ENCODE data around the gene ACAD11. TPM values are rescaled to one million over a fixed set of nuclear protein-coding genes. Genes with fewer than 3 reads are reported as not detected.

ACAD11 gene
- polyA plus RNA-seq, 3 donors = 0.31 to 25.4 (median 0.40) TPM

- Histone ChIP-seq H3K36me3 (replicated peaks in 1 of 2; ENCODE audit: control insufficient read depth in 1 of 2, insufficient read depth in 2 of 2, low read length in 2 of 2) (peaks cover 14 to 17% of the 10 kb centered on the region in 2 donors), H3K4me3 (replicated peaks in 1 of 3; ENCODE audit: low read depth in 2 of 3, low read length in 3 of 3) (no peak overlapping the region), H2AFZ (ENCODE audit: insufficient read depth, low read depth, low read length, poor library complexity, severe bottlenecking) (no peak overlapping the region), H3K27ac (ENCODE audit: low read depth in 1 of 2, low read length in 2 of 2) (no peak overlapping the region), H3K9ac (ENCODE audit: insufficient read depth, low read length, poor library complexity, severe bottlenecking) (no peak overlapping the region), H3K4me2 (replicated peaks; ENCODE audit: extremely low read depth, low read length, poor library complexity, severe bottlenecking) (no peak overlapping the region), H3K27me3 (ENCODE audit: control insufficient read depth in 2 of 2, insufficient read depth in 2 of 2, low read length in 2 of 2) (no peaks in the 10 kb centered on the region), H4K20me1 (ENCODE audit: insufficient read depth, low read length) (no peaks in the 10 kb centered on the region), H3K4me1 (ENCODE audit: control insufficient read depth in 1 of 2, insufficient read depth in 2 of 2, low read length in 2 of 2) (no peaks in the 10 kb centered on the region), H3K79me2 (ENCODE audit: insufficient read depth, low read length) (no peaks in the 10 kb centered on the region), H3K9me3 (replicated peaks in 1 of 2; ENCODE audit: control insufficient read depth in 1 of 2, insufficient read depth in 1 of 2, low read length in 2 of 2) (no peaks in the 10 kb centered on the region)
- peaks cover 12 to 20% of the 10 kb centered on the region in 2 donors for H3K36me3 Mint-ChIP-seq
- no peaks in the 10 kb centered on the region for H3K27me3 Mint-ChIP-seq (ENCODE audit: low read depth in 3 of 3)
- DNase-seq = no peak
- H3K27ac Mint-ChIP-seq = no peak overlapping the region
- H3K4me1 Mint-ChIP-seq = no peaks in the 10 kb centered on the region
- no CpG with 5 or more reads among the region's 1 CpG for WGBS (ENCODE audit: insufficient coverage)
- H3K9me3 Mint-ChIP-seq = no peaks in the 10 kb centered on the region
- no peak overlapping the region for H3K4me3 Mint-ChIP-seq
- intact Hi-C loops (cut with micrococcal nuclease) = no loop called here
- TF ChIP-seq CTCF (IDR thresholded peaks at IDR 0.05) = no peak
Measured at GRCh38 chr3:132629928-132630327, 29.7 kb downstream of the ACAD11 start.

GRCh38 chr3:132628157-132628556 lies 31.5 kb downstream of the ACAD11 start:
- H3K27me3 Mint-ChIP-seq (ENCODE audit: low read depth in 3 of 3) = no peaks in the 10 kb centered on the region
- peaks cover 12 to 20% of the 10 kb centered on the region in 2 donors for H3K36me3 Mint-ChIP-seq
- Histone ChIP-seq H4K20me1 (ENCODE audit: insufficient read depth, low read length) (no peaks in the 10 kb centered on the region), H2AFZ (ENCODE audit: insufficient read depth, low read depth, low read length, poor library complexity, severe bottlenecking) (no peak overlapping the region), H3K4me1 (ENCODE audit: control insufficient read depth in 1 of 2, insufficient read depth in 2 of 2, low read length in 2 of 2) (no peaks in the 10 kb centered on the region), H3K27ac (ENCODE audit: low read depth in 1 of 2, low read length in 2 of 2) (no peak overlapping the region), H3K79me2 (ENCODE audit: insufficient read depth, low read length) (no peaks in the 10 kb centered on the region), H3K36me3 (replicated peaks in 1 of 2; ENCODE audit: control insufficient read depth in 1 of 2, insufficient read depth in 2 of 2, low read length in 2 of 2) (peaks cover 14 to 17% of the 10 kb centered on the region in 2 donors), H3K27me3 (ENCODE audit: control insufficient read depth in 2 of 2, insufficient read depth in 2 of 2, low read length in 2 of 2) (no peaks in the 10 kb centered on the region), H3K4me2 (replicated peaks; ENCODE audit: extremely low read depth, low read length, poor library complexity, severe bottlenecking) (no peak overlapping the region), H3K4me3 (replicated peaks in 1 of 3; ENCODE audit: low read depth in 2 of 3, low read length in 3 of 3) (no peak overlapping the region), H3K9ac (ENCODE audit: insufficient read depth, low read length, poor library complexity, severe bottlenecking) (no peak overlapping the region), H3K9me3 (replicated peaks in 1 of 2; ENCODE audit: control insufficient read depth in 1 of 2, insufficient read depth in 1 of 2, low read length in 2 of 2) (no peaks in the 10 kb centered on the region)
- H3K9me3 Mint-ChIP-seq = no peaks in the 10 kb centered on the region
- no peak for DNase-seq
- H3K27ac Mint-ChIP-seq = no peak overlapping the region
- 100% methylated on average over 1 of the region's 2 CpGs for WGBS (ENCODE audit: insufficient coverage)
- no peaks in the 10 kb centered on the region for H3K4me1 Mint-ChIP-seq
- intact Hi-C loops (cut with micrococcal nuclease) = no loop called here
- TF ChIP-seq CTCF (IDR thresholded peaks at IDR 0.05) = no peak
- no peak overlapping the region for H3K4me3 Mint-ChIP-seq

Measured in CD14-positive monocyte (primary cell).